Right ventricle myocardium inferior (tissue), 1 donor: ENCODE data around the gene ATP9B. TPM values are rescaled to one million over a fixed set of nuclear protein-coding genes. Genes with fewer than 3 reads are reported as not detected.
A peak's percentile ranks its signal among the peaks of the same experiment; 100 is the strongest.

ENCODE experiments used
- ATAC-seq: fragments of 200-7000 bp; cut with Tn5 transposase; one replicate; pipeline ENCODE4 v1.9.1; 2020; ENCODE audit warnings: mild to moderate bottlenecking, moderate library complexity
- DNase-seq: peaks from one replicate; pipeline ENCODE4 v3.0.0; 2021; ENCODE audit errors: missing footprints
- intact Hi-C: fragments of 100-400 bp; cut with DNase I; formaldehyde crosslinking; loops from one replicate; pipeline ENCODE4 v1.11.0; 2022
- total RNA-seq: library from RNA; stranded (reverse); fragmentation: NEBNext Ultra II Directional; extraction: Animal tissue kit (Norgen Biotek cat#: 25700); gene quantifications from one replicate; pipeline ENCODE4 v1.2.1, GENCODE V29; 2021
- donor health status: DM: no; HTN: yes; CAD: no; lungs with severe emphysema.

Gene ATP9B
- total RNA-seq, 1 donor from 2014 or later: 11.7 TPM

GRCh38 chr18:79418642-79419041 is 349.4 kb downstream of the ATP9B start:
- DNase-seq (no peak), ATAC-seq (no peak)
- intact Hi-C loops: no loop called here

GRCh38 chr18:79420033-79420745 is 351.0 kb downstream of the ATP9B start:
- intact Hi-C loops: no loop called here
- no peak for DNase-seq
- ATAC-seq: no peak

GRCh38 chr18:79421275-79421857 is 352.2 kb downstream of the ATP9B start:
- DNase-seq: no peak
- intact Hi-C loops: no loop called here
- no peak for ATAC-seq

GRCh38 chr18:79422022-79422782 is 353.0 kb downstream of the ATP9B start:
- intact Hi-C loops: no loop called here
- ATAC-seq: no peak
- no peak for DNase-seq

GRCh38 chr18:79422783-79423165 is 353.6 kb downstream of the ATP9B start:
- ATAC-seq (no peak), DNase-seq (no peak)
- intact Hi-C loops: no loop called here

GRCh38 chr18:79423211-79424007 is 354.2 kb downstream of the ATP9B start:
- intact Hi-C loops: no loop called here
- DNase-seq: no peak
- ATAC-seq: no peak

GRCh38 chr18:79424008-79424565 is 354.9 kb downstream of the ATP9B start:
- DNase-seq (no peak), ATAC-seq (peak; percentile 87)
- intact Hi-C loops: no loop called here

- intact Hi-C loops: no loop called here
- DNase-seq (no peak), ATAC-seq (no peak)
These were observed 355.8 kb downstream of the ATP9B start for GRCh38 chr18:79424880-79425568.

- no peak for DNase-seq
- intact Hi-C loops: no loop called here
- ATAC-seq: no peak
These were observed 356.3 kb downstream of the ATP9B start for GRCh38 chr18:79425569-79425886.

GRCh38 chr18:79426376-79427300 is 357.4 kb downstream of the ATP9B start:
- no peak for DNase-seq
- intact Hi-C loops: no loop called here
- ATAC-seq: no peak

GRCh38 chr18:79427368-79428225 is 358.4 kb downstream of the ATP9B start:
- DNase-seq: no peak
- no peak for ATAC-seq
- intact Hi-C loops: no loop called here

Other genes with a start within 250 kb of the ATP9B start
- 0.05 TPM for gene SALL3, start 89.6 kb upstream of the ATP9B start, total RNA-seq